Stimulated activated naive CD8-positive, alpha-beta T cell treated with anti-CD3 and anti-CD28 coated beads, Interleukin-15, Interleukin-2, amounts not matched to agents 100 U/mL and 50 U/mL, for 24 hours (primary cell): Measurements from ENCODE around the gene SPATA33.
"Not testable (repeated sequence)": the region's sequence is repeated elsewhere in the genome, so short reads cannot be mapped to it uniquely, and the experiment has no call there.

Experiments
- ATAC-seq: fragments of 150-1000 bp; cut with Tn5 transposase; one replicate; pipeline ENCODE4 v1.10.0; 2021
- DNase-seq: peaks from one replicate; pipeline ENCODE4 v3.0.0; 2021

Gene SPATA33

DNA sequence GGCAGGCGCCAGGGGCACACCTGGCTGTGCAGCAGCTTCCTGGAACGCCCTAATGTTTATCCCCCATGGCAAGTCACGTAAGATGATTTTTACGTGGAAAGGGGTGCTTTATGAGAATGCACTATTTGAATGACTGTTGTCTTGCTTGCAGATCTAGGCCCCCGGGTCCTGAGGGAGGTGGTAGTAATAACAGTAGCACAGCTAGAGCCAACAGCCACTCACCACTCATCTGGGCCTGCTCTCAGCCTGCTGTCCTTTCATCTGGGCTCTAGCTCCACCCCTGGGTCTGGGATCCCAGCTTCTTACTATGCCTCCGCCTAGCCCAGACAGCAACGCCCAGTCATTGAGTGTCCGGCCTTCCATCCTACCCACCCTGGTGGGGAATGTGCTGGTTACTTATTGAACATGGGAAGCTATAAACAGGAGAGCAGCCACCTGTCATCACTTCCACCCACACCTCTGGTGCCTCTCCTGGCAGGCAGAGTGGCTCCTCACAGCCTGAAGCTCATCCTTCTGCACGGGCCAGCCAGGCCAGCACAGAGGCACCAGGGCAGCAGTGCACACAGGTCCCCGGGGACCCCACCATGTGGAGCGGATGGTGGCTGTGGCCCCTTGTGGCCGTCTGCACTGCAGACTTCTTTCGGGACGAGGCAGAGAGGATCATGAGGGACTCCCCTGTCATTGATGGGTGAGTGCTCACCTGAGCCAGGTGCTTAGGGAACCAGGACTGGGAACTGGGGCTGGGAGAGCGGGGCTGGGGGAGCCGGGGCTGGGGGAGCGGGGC lies 27.6 kb upstream of the SPATA33 start:
- no peak for ATAC-seq
- no peak for DNase-seq

DNA sequence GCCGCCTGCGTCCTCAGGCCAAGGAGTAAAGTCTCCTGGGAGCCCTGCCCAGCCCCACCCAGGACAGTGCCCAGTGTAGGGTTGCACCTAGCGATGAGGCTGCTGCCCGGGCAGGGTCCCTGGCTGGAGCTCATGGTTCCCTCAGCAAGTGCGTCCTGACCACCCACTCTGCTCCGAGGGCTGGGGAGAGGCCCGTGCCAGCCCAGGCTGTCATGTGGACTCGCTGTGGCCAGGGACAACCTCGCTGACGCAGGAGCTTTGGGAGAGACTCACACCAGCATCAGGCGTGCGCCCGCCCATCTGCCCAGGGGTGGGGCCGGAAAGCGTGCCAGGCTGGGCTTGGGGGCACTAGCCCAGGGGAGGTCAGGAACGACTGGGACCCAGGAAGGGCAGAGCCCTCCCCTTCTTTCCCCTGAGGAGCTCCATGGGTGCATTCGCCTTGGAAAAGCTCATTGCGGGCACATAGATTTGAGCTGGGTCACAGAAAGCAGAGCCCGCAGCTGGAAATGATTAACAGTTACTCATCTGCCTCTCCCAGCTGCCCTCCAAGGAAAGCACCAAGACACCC lies 24.5 kb upstream of the SPATA33 start:
- no peak for DNase-seq
- no peak for ATAC-seq

DNA sequence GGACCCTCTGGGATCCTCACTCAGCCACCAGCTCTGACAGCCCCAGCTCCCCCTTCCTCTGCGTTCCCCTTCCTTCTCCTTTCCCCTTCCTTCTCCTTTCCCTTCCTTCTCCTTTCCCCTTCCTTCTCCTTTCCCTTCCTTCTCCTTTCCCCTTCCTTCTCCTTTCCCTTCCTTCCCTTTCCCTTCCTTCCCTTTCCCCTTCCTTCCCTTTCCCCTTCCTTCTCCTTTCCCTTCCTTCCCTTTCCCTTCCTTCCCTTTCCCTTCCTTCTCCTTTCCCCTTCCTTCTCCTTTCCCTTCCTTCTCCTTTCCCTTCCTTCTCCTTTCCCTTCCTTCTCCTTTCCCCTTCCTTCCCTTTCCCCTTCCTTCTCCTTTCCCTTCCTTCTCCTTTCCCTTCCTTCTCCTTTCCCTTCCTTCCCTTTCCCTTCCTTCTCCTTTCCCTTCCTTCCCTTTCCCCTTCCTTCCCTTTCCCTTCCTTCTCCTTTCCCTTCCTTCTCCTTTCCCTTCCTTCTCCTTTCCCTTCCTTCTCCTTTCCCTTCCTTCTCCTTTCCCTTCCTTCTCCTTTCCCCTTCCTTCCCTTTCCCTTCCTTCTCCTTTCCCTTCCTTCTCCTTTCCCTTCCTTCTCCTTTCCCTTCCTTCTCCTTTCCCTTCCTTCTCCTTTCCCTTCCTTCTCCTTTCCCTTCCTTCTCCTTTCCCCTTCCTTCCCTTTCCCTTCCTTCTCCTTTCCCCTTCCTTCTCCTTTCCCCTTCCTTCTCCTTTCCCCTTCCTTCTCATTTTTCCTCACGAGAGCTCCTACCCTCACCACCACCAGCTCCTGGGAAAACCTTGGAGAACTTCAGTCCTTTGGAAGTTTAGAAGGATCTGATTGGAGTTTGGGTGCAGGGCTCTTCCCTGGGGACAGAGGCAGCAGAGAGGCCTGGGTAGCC lies 22.9 kb upstream of the SPATA33 start:
- ATAC-seq = not testable (repeated sequence)

DNA sequence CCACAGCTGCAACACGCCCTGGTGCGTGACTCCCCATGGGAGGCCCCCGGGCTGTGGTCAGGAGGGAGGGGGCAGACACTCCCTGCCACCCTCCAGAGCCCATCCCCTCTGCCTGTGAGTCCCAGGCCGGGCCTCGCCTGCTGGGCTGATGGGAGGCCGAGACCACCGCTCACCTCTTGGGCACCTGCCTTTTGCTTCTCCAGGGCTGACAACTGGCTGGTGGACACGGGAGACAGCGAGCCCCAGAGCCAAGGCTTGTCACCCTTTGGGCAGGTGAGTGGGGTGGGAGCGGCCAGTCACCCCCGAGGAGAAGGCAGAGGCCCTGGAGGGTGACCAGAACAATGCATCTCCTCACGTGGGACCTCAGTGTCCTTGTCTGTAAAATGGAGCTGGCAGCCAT lies 21.0 kb upstream of the SPATA33 start:
- no peak for ATAC-seq
- no peak for DNase-seq

More for the DNA sequence above, 22.9 kb upstream of the SPATA33 start:
- not testable (repeated sequence) for DNase-seq

DNA sequence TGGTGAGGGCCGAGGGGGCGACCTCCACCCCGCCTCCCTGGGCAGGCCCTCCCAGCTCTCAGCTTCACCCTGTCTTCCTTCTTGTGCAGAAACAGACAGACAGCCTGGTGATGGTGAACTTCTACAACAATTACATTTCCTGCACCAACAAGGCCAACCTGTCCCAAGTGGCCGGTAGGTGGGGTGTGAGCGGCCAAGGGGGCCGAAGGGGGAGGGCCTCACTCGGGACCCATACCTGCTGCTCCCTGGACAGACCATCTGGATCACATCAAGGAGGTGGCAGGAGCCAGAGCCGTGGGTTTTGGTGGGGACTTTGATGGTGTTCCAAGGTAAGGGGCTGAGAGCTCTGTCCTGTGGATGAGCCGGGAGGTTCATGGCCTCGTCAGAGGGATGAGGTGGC lies 20.3 kb upstream of the SPATA33 start:
- DNase-seq (no peak), ATAC-seq (no peak)

- ATAC-seq (no peak), DNase-seq (no peak)
Observed at GRCh38 chr16:89638455-89638854, 19.2 kb upstream of the SPATA33 start.

GRCh38 chr16:89639385-89639784 lies 18.3 kb upstream of the SPATA33 start:
- DNase-seq (no peak), ATAC-seq (no peak)

- DNase-seq (no peak), ATAC-seq (no peak)
Observed at GRCh38 chr16:89641458-89642119, 16.0 kb upstream of the SPATA33 start.

- DNase-seq = no peak
- no peak for ATAC-seq
Observed at GRCh38 chr16:89642574-89642973, 15.1 kb upstream of the SPATA33 start.

DNA sequence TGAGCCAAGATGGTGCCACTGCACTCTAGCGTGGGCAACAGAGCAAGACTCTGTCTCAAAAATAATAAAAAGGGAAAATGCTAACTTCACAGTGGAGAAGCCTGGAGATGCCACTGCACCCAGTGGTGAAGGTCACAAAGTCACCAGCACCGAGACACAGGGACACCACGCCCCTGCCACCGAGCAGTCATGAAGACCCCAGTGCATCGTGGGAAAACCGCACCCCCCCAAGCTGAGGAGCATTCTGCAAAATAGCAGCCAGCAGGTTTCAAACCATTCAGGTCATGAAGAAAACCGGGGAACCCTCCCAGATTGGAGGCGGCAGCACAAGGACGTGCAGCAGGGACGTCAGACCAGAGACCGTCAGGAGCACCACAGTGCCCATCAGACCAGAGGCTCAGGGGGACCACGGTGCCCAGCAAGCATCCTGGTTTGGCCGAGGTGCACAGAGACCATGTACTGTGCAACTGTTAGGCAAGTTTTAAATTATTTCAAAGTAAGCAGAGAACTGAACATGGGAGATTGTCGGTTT lies 13.8 kb upstream of the SPATA33 start:
- no peak for ATAC-seq
- no peak for DNase-seq

GRCh38 chr16:89645122-89645521 lies 12.5 kb upstream of the SPATA33 start:
- no peak for DNase-seq
- ATAC-seq = no peak

DNA sequence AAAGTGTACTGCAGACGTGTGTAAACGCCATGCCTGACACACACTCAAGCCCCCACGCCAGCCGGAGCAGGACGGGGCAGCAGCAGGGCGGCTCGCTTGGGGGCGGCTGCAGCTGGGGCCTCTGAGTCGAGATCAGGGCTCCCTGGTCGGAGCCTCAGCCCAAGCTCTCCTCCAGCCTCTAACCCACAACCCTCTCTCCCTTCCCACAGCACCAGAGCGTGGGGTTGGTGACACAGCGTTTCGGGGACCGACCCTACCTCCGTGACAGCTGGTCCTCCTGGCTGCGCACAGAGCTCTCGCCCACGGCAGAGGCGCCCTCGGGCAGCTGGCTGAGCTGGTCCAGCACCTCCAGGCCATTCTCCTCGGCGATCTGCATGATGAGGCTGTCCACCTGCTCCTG lies 11.4 kb upstream of the SPATA33 start:
- ATAC-seq = no peak
- DNase-seq = no peak

DNA sequence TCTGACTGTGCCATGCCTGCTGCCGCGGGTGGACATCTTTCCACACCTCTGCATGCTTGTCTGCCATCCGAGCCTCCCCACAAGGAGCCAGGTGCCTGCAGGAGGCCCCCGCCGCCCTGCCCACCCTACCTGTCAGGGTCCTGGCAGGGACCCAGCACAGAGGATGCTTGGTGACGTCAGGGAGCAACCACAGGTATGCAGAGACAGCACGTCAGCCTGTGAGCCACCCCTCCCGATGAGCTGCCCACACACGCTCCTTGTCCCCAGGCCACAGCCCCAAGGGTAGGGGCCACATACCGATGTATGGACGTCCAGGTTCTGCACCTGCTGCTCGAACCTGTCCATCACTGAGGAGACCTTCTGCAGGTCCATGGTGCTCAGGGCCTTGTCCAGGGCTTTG lies 10.7 kb upstream of the SPATA33 start:
- ATAC-seq (no peak), DNase-seq (no peak)

- no peak for ATAC-seq
- DNase-seq = no peak
Observed at GRCh38 chr16:89651584-89651983, 6.1 kb upstream of the SPATA33 start.

GRCh38 chr16:89653656-89654295 lies 3.9 kb upstream of the SPATA33 start:
- DNase-seq (no peak), ATAC-seq (no peak)

GRCh38 chr16:89655062-89655643 lies 2.5 kb upstream of the SPATA33 start:
- ATAC-seq = no peak
- DNase-seq = no peak

- ATAC-seq (no peak), DNase-seq (no peak)
Observed at GRCh38 chr16:89656435-89657121, 1.1 kb upstream of the SPATA33 start.

DNA sequence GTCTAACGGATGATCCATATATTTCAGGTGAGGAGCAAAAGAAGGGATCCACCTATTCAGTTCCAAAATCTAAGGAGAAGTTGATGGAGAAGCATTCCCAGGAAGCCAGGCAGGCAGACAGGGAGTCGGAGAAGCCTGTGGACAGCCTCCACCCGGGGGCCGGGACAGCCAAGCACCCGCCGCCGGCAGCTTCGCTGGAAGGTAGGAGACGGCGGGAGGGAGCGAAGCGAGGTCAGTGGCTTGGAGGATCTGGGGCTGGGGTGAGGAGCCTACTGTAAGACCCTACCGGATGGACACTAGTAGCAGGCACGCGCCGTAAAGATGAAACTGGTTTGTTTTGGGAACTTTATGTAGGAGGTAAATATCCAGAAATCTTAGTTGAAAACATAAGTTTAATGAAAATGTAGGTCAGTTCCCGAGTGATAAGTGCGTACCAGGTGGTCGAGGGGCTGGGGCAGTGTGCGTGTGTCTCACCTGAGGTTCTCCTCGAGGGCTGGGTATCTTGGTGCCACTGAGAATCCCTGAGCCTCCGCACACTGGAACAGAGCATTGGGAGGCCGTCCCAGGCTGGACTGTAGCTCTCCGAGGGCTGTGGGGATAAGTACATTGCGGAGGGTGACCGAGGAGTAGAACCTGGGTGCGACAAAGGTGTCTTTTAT lies 714 bp downstream of the SPATA33 start:
- ATAC-seq (no peak), DNase-seq (peak; percentile 33)

- ATAC-seq (no peak), DNase-seq (no peak)
Observed at GRCh38 chr16:89660146-89660545, 2.5 kb downstream of the SPATA33 start.

DNA sequence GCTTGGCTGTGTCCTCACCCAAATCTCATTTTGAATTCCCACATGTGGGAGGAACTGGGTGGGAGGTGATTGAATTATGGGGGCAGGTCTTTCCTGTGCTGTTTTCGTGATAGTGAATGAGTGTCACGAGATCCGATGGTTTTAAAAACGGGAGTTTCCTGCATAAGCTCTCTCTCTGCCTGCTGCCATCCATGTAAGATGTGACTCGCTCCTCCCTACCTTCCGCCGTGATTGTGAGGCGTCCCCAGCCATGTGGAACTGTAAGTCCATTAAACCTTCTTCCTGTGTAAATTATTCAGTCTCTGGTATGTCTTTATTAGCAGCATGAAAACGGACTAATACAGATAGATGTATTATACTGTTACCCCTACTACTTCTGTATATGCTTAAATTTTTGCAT lies 3.6 kb downstream of the SPATA33 start:
- ATAC-seq = no peak

More for the DNA sequence above, 3.6 kb downstream of the SPATA33 start:
- no peak for DNase-seq
